Endothelial cell of umbilical vein (primary cell): ENCODE measurements around the gene DUSP10. TPM values are rescaled to one million over a fixed set of nuclear protein-coding genes. Genes with fewer than 3 reads are reported as not detected.
A peak's percentile ranks its signal among the peaks of the same experiment; 100 is the strongest.

Source experiments
- BruUV-seq: library from RNA; stranded (reverse); fragments of 400-500 nt; replicated peaks from 2 replicates; lab custom pipeline; 2021; lab: Mats Ljungman, UMichigan
- CTCF ChIA-PET: fragments of 300-600, 350-600 bp; sonication (Branson Sonifier 250); formaldehyde crosslinking; loops from one replicate; lab custom pipeline; 2021; ENCODE audit warnings: antibody characterized with exemption, inconsistent platforms; lab: Charles Lee
- POLR2A ChIA-PET: fragments of 300-600, 350-600 bp; sonication (Branson Sonifier 250); formaldehyde crosslinking; loops from one replicate; lab custom pipeline; 2021; ENCODE audit warnings: antibody characterized with exemption, inconsistent platforms; lab: Charles Lee
- DNase-seq: peaks from one replicate; pipeline ENCODE4 v3.0.0-alpha.2; 2011; ENCODE audit warnings: low read depth, low spot score
- FAIRE-seq: peaks from 2 replicates; lab custom pipeline; 2011; peaks lifted over from hg19 to GRCh38; lab: Jason Lieb, UNC
- H2AFZ ChIP-seq: 2 replicates; pipeline ENCODE4 v1.6.0; 2012; ENCODE audit warnings: low read depth, low read length, control low read depth, inconsistent platforms
- H3K27ac ChIP-seq: 2 replicates; pipeline ENCODE4 v1.5.1; 2011; ENCODE audit warnings: low read depth, mild to moderate bottlenecking, control low read depth, low read length, moderate library complexity; ENCODE audit not compliant: insufficient read depth
- H3K27me3 ChIP-seq, 2 experiments: 2 replicates each; pipeline versions ENCODE4 v1.6.0 to v1.6.1; 2011; ENCODE audit warnings: low read length in 2 of 2, mixed read lengths in 1 of 2; ENCODE audit not compliant: control insufficient read depth in 2 of 2, insufficient read depth in 2 of 2
- H3K36me3 ChIP-seq, 2 experiments: 2 replicates in 1 of 2; 3 replicates in 1 of 2; pipeline ENCODE4 v1.5.1; 2011; ENCODE audit warnings: low read length in 2 of 2, mild to moderate bottlenecking in 1 of 2, moderate library complexity in 1 of 2; ENCODE audit not compliant: control insufficient read depth in 2 of 2, insufficient read depth in 2 of 2; ENCODE audit errors: extremely low read depth in 1 of 2
- H3K4me1 ChIP-seq: 3 replicates; pipeline ENCODE4 v1.5.1; 2011; ENCODE audit warnings: mild to moderate bottlenecking, low read length; ENCODE audit not compliant: control insufficient read depth, insufficient read depth; ENCODE audit errors: extremely low read depth
- H3K4me2 ChIP-seq: 2 replicates; pipeline ENCODE4 v1.6.1; 2011; ENCODE audit warnings: low read length, control low read depth, mixed read lengths; ENCODE audit not compliant: insufficient read depth
- H3K4me3 ChIP-seq, 3 experiments: fragments of 200-600 bp in 1 of 3; sonication (generic), shearing (Covaris generic) in 1 of 3; replicated peaks in 1 of 3; 2 replicates each; pipeline ENCODE4 v1.5.1; 2011 to 2016; ENCODE audit warnings: control low read depth in 3 of 3, low read length in 3 of 3, mild to moderate bottlenecking in 2 of 3, inconsistent platforms in 1 of 3, low read depth in 1 of 3, moderate library complexity in 1 of 3; ENCODE audit not compliant: insufficient read depth in 1 of 3
- H3K79me2 ChIP-seq: 2 replicates; pipeline ENCODE4 v1.6.0; 2012; ENCODE audit warnings: low read length, inconsistent platforms; ENCODE audit not compliant: control insufficient read depth, insufficient read depth
- H3K9ac ChIP-seq: replicated peaks from 2 replicates; pipeline ENCODE3; 2011; ENCODE audit warnings: low read length, control low read depth; ENCODE audit not compliant: insufficient read depth; ENCODE audit errors: extremely low read depth
- H3K9me1 ChIP-seq: replicated peaks from 3 replicates; pipeline ENCODE4 v1.6.0; 2011; ENCODE audit warnings: mild to moderate bottlenecking, low read length; ENCODE audit not compliant: control insufficient read depth, insufficient read depth; ENCODE audit errors: extremely low read depth
- H3K9me3 ChIP-seq: replicated peaks from 2 replicates; pipeline ENCODE4 v1.5.1; 2012; ENCODE audit warnings: low read length, inconsistent platforms; ENCODE audit not compliant: control insufficient read depth, insufficient read depth
- H4K20me1 ChIP-seq: replicated peaks from 2 replicates; pipeline ENCODE3; 2011; ENCODE audit warnings: mild to moderate bottlenecking, low read length; ENCODE audit not compliant: control insufficient read depth, insufficient read depth; ENCODE audit errors: extremely low read depth
- EZH2 ChIP-seq: IDR thresholded peaks from 2 replicates; pipeline ENCODE4 v1.6.1; 2012; ENCODE audit warnings: borderline replicate concordance, low read depth, mild to moderate bottlenecking, moderate library complexity, low read length, inconsistent platforms; ENCODE audit not compliant: severe bottlenecking
- FOS ChIP-seq: IDR thresholded peaks from 2 replicates; pipeline ENCODE4 v1.6.1; 2011; ENCODE audit warnings: mild to moderate bottlenecking, low read length, moderate library complexity, borderline replicate concordance; ENCODE audit not compliant: insufficient read depth
- GATA2 ChIP-seq: IDR thresholded peaks from 2 replicates; pipeline ENCODE4 v1.7.0; 2011; ENCODE audit warnings: low read depth, mild to moderate bottlenecking, moderate library complexity, mixed read lengths, low read length; ENCODE audit not compliant: insufficient read length, insufficient read depth
- JUN ChIP-seq: IDR thresholded peaks from 2 replicates; pipeline ENCODE4 v1.6.1; 2011; ENCODE audit warnings: borderline replicate concordance, low read depth; ENCODE audit not compliant: insufficient read length, insufficient read depth
- MYC ChIP-seq: IDR thresholded peaks from one replicate; pipeline ENCODE4 v1.6.1; 2011; ENCODE audit warnings: mild to moderate bottlenecking, low read depth, low read length
- POLR2A ChIP-seq: IDR thresholded peaks from 2 replicates; pipeline ENCODE4 v1.6.1; 2012; ENCODE audit warnings: low read depth, mild to moderate bottlenecking, control low read depth, low read length
- POLR2AphosphoS5 ChIP-seq: IDR thresholded peaks from 2 replicates; pipeline ENCODE4 v1.6.1; 2012; ENCODE audit warnings: low read depth, mild to moderate bottlenecking, control low read depth, low read length, moderate library complexity; ENCODE audit not compliant: insufficient read depth
- dilution Hi-C: fragments of 300-500 bp; cut with MboI; formaldehyde crosslinking; loops from one replicate; pipeline ENCODE4 v1.15.0; 2019; ENCODE audit warnings: low sequenced_read_pairs; ENCODE audit not compliant: extremely low pct_ligation_motif_present
- intact Hi-C: fragments of 100-400 bp; cut with micrococcal nuclease; formaldehyde crosslinking; loops from one replicate; pipeline ENCODE4 v1.10.0; 2022
- polyA plus RNA-seq, 4 experiments: library from polyadenylated mRNA; depleted of rRNA in 3 of 4; stranded (reverse) in 3 of 4; unstranded in 1 of 4; fragments of >200 nt; gene quantifications; 2 replicates each; pipeline versions ENCODE4 v1.2.1 to v1.2.3, GENCODE V29; 2011 to 2012; ENCODE audit warnings: missing spikeins in 1 of 4
- total RNA-seq: library from RNA; stranded (reverse); gene quantifications from 2 replicates; pipeline ENCODE4 v1.2.3, GENCODE V29; 2021
- TF ChIP-seq, protein P1 (sequence below), 2 donors: IDR thresholded peaks; 1 replicate in 1 of 2; 2 replicates in 1 of 2; pipeline ENCODE4 v1.5.1; 2011; ENCODE audit warnings: low read length in 2 of 2, mild to moderate bottlenecking in 2 of 2, moderate library complexity in 2 of 2, control low read depth in 1 of 2, inconsistent platforms in 1 of 2, low read depth in 1 of 2; ENCODE audit not compliant: insufficient read depth in 1 of 2; ENCODE audit errors: extremely low read depth in 1 of 2
- TF ChIP-seq, protein P2 (sequence below): IDR thresholded peaks from 2 replicates; pipeline ENCODE4 v1.6.1; 2011; ENCODE audit not compliant: insufficient read depth, insufficient read length

DUSP10 gene
- total and polyA plus RNA-seq, 2 donors (not counting 3 experiments of a cell fraction or from before 2014, with no cell fraction given), result 1.6 to 1.9 TPM

DNA sequence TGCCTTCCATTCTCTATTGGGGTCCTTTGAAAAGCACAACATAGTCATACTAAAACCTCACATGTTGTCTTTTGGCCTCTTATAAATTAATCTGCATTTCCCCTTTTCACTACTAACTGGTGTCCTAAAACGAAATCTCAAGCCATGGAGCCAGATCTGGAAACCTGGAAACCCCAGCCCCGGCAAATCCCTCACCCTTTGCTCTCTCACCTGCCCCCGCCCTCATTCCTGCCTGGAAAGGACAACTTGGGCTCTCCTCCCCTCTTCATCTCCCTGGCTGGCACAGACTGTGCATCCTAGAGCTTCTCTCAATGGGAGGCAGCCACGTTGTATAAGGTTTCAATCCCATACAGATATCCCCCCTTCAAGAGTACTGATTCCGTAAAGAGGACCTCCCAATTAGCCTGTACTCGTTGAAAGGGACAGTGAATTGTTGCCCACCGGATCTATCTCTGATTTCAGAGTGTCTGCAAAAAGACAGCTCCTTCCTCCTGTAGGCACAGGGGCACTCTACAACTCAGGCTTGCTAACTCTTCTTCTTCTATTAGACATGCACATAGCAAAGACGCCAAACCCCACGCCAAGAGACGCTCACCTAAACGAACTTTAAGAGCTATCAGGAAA, 1.4 kb downstream of the DUSP10 start:
- Histone ChIP-seq H3K9me1 (no peaks in the 10 kb centered on the region), H3K4me2 (peak overlapping the region; percentile 80), H3K9ac (no peak overlapping the region), H3K36me3 (no peaks in the 10 kb centered on the region), H3K27ac (no peak overlapping the region), H3K27me3 (peaks cover 7 to 13% of the 10 kb centered on the region in 2 experiments), H3K9me3 (no peaks in the 10 kb centered on the region), H3K79me2 (no peaks in the 10 kb centered on the region), H4K20me1 (no peaks in the 10 kb centered on the region), H2AFZ (peak overlapping the region; percentile 88), H3K4me1 (peaks cover 13% of the 10 kb centered on the region), H3K4me3 (peak overlapping the region in 2 of 3 experiments; percentile 64 to 84)
- ChIA-PET CTCF (interaction anchor here (1.0 to 2.4 kb wide), 9 partner anchors 10 to 269 kb away, joined by 3 to 11 read pairs (median 5); no protein-coding TSS in a partner anchor), POLR2A (no interaction called here)
- intact Hi-C loops, result loop anchor here (5.0 to 10.0 kb wide), 6 partner anchors 323 to 848 kb away; no protein-coding TSS in a partner anchor
- no peak for DNase-seq
- BruUV-seq, result no TSS peak
- TF ChIP-seq JUN, result no peak
- TF ChIP-seq GATA2, result no peak
- no peak for TF ChIP-seq EZH2
- TF ChIP-seq, protein P1, sequence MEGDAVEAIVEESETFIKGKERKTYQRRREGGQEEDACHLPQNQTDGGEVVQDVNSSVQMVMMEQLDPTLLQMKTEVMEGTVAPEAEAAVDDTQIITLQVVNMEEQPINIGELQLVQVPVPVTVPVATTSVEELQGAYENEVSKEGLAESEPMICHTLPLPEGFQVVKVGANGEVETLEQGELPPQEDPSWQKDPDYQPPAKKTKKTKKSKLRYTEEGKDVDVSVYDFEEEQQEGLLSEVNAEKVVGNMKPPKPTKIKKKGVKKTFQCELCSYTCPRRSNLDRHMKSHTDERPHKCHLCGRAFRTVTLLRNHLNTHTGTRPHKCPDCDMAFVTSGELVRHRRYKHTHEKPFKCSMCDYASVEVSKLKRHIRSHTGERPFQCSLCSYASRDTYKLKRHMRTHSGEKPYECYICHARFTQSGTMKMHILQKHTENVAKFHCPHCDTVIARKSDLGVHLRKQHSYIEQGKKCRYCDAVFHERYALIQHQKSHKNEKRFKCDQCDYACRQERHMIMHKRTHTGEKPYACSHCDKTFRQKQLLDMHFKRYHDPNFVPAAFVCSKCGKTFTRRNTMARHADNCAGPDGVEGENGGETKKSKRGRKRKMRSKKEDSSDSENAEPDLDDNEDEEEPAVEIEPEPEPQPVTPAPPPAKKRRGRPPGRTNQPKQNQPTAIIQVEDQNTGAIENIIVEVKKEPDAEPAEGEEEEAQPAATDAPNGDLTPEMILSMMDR (IDR thresholded peaks at IDR 0.05; ENCODE audit: extremely low read depth in 1 of 2, insufficient read depth in 1 of 2, low read depth in 1 of 2, low read length in 2 of 2), result no peak
- no peak for TF ChIP-seq POLR2A
- no peak for TF ChIP-seq FOS
- TF ChIP-seq MYC, result no peak
- no peak for TF ChIP-seq POLR2AphosphoS5
- TF ChIP-seq, protein P2, sequence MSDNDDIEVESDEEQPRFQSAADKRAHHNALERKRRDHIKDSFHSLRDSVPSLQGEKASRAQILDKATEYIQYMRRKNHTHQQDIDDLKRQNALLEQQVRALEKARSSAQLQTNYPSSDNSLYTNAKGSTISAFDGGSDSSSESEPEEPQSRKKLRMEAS, result no peak
- dilution Hi-C loops, result no loop called here
- peak; percentile 15 for FAIRE-seq
